HepG2 (cell line): ENCODE data around the gene WSCD2. TPM values are rescaled to one million over a fixed set of nuclear protein-coding genes. Genes with fewer than 3 reads are reported as not detected.

Source experiments
- ATAC-seq: fragments of 200-7000 bp; cut with Tn5 transposase; 3 replicates; pipeline ENCODE4 v1.9.1; 2020; ENCODE audit warnings: mild to moderate bottlenecking, moderate library complexity
- BruUV-seq: library from RNA; stranded (reverse); fragments of 400-500 nt; replicated peaks from 2 replicates; lab custom pipeline; 2021; lab: Mats Ljungman, UMichigan
- CTCF ChIA-PET: fragments of 300-600 bp; formaldehyde crosslinking; extraction: SDS; loops from one replicate; lab custom pipeline; 2021; ENCODE audit warnings: low total read pairs, inconsistent platforms, low intra/inter-chr PET ratio; lab: Yijun Ruan, JAX
- POLR2A ChIA-PET: fragments of 350-600 bp; sonication (Branson Sonifier 250); formaldehyde crosslinking; loops from one replicate; lab custom pipeline; 2020; ENCODE audit warnings: antibody characterized with exemption, inconsistent platforms; lab: Yijun Ruan, JAX
- DNase-seq: peaks from one replicate; pipeline ENCODE4 v3.0.0-alpha.2; 2015; ENCODE audit warnings: low spot score
- FAIRE-seq: peaks from 3 replicates; lab custom pipeline; 2011; peaks lifted over from hg19 to GRCh38; lab: Jason Lieb, UNC
- H2AFZ ChIP-seq: one replicate; pipeline ENCODE4 v1.6.1; 2011; ENCODE audit warnings: low read length, inconsistent platforms
- H3K27ac ChIP-seq: fragments of 300-600 bp; 3 replicates; pipeline ENCODE4 v1.8.0; 2011; ENCODE audit warnings: mixed run types, mild to moderate bottlenecking, mixed read lengths, low read length, inconsistent platforms; ENCODE audit not compliant: insufficient read depth; ENCODE audit errors: extremely low read length
- H3K27me3 ChIP-seq, 2 experiments: fragments of 200-600 bp in 1 of 2; 2 replicates in 1 of 2; 3 replicates in 1 of 2; pipeline versions ENCODE4 v1.6.0 to v1.8.0; 2011; ENCODE audit warnings: low read length in 2 of 2, mild to moderate bottlenecking in 2 of 2, moderate library complexity in 2 of 2, inconsistent platforms in 1 of 2; ENCODE audit not compliant: insufficient read depth in 2 of 2, control insufficient read depth in 1 of 2
- H3K36me3 ChIP-seq, 2 experiments: fragments of 200-600 bp in 1 of 2; replicated peaks in 1 of 2; 2 replicates in 1 of 2; 3 replicates in 1 of 2; pipeline versions ENCODE4 v1.5.1 to v1.8.0; 2011; ENCODE audit warnings: low read length in 2 of 2, inconsistent platforms in 1 of 2; ENCODE audit not compliant: insufficient read depth in 2 of 2, control insufficient read depth in 1 of 2
- H3K4me1 ChIP-seq: 2 replicates; pipeline ENCODE4 v1.5.1; 2012; ENCODE audit warnings: low read length, inconsistent platforms; ENCODE audit not compliant: insufficient read depth
- H3K4me2 ChIP-seq: 2 replicates; pipeline ENCODE4 v1.6.0; 2011; ENCODE audit warnings: low read depth, low read length, inconsistent platforms
- H3K4me3 ChIP-seq, 3 experiments: fragments of 200-600 bp in 1 of 3; sonication (generic), shearing (Covaris generic) in 1 of 3; replicated peaks in 1 of 3; 2 replicates each; pipeline ENCODE4 v1.5.1; 2011 to 2016; ENCODE audit warnings: low read length in 3 of 3, inconsistent platforms in 2 of 3, low read depth in 2 of 3, mild to moderate bottlenecking in 2 of 3, control low read depth in 1 of 3, mixed read lengths in 1 of 3; ENCODE audit not compliant: insufficient read depth in 1 of 3
- H3K79me2 ChIP-seq: one replicate; pipeline ENCODE4 v1.6.1; 2011; ENCODE audit warnings: low read length, inconsistent platforms; ENCODE audit not compliant: insufficient read depth
- H3K9ac ChIP-seq: 2 replicates; pipeline ENCODE4 v1.6.0; 2011; ENCODE audit warnings: mild to moderate bottlenecking, low read depth, low read length, inconsistent platforms; ENCODE audit not compliant: insufficient read depth
- H3K9me3 ChIP-seq: 2 replicates; pipeline ENCODE4 v1.5.1; 2012; ENCODE audit warnings: mild to moderate bottlenecking, low read length
- H4K20me1 ChIP-seq: 2 replicates; pipeline ENCODE4 v1.6.0; 2011; ENCODE audit warnings: inconsistent platforms, mild to moderate bottlenecking, low read length, moderate library complexity; ENCODE audit not compliant: insufficient read depth
- ADNP ChIP-seq: sonication (generic); formaldehyde crosslinking; IDR thresholded peaks from 2 replicates; pipeline ENCODE4 v1.4.0; 2020; ENCODE audit warnings: missing genetic modification reagents
- CCDC6 ChIP-seq: sonication (generic); formaldehyde crosslinking; IDR thresholded peaks from 2 replicates; pipeline ENCODE4 v1.8.1; 2022; ENCODE audit warnings: mild to moderate bottlenecking, missing genetic modification reagents, moderate library complexity
- MBD4 ChIP-seq: IDR thresholded peaks from 2 replicates; pipeline ENCODE4 v1.6.1; 2012; ENCODE audit warnings: low read length, inconsistent platforms, borderline replicate concordance
- PHF20 ChIP-seq: sonication (generic); formaldehyde crosslinking; IDR thresholded peaks from 2 replicates; pipeline ENCODE4 v1.5.0; 2020; ENCODE audit warnings: mild to moderate bottlenecking, missing genetic modification reagents
- PLRG1 ChIP-seq: fragments of 450-650 bp; conservative IDR thresholded peaks from 2 replicates; pipeline ENCODE4 v1.6.1; 2016
- PRPF4 ChIP-seq: fragments of 200-400 bp; formaldehyde crosslinking; IDR thresholded peaks from 2 replicates; pipeline ENCODE4 v1.6.1; 2016; ENCODE audit warnings: low read length, low read depth; ENCODE audit not compliant: poor library complexity, severe bottlenecking
- RFXAP ChIP-seq: sonication (generic); formaldehyde crosslinking; IDR thresholded peaks from 2 replicates; pipeline ENCODE4 v1.4.0; 2020; ENCODE audit warnings: missing genetic modification reagents, borderline replicate concordance
- RXRA ChIP-seq: sonication (generic); formaldehyde crosslinking; IDR thresholded peaks from 2 replicates; pipeline ENCODE4 v1.5.1; 2020; ENCODE audit warnings: missing genetic modification reagents
- SALL1 ChIP-seq: sonication (generic); formaldehyde crosslinking; IDR thresholded peaks from 2 replicates; pipeline ENCODE4 v1.8.0; 2022; ENCODE audit warnings: mild to moderate bottlenecking, missing genetic modification reagents
- USF2 ChIP-seq, 2 experiments: sonication (generic) in 1 of 2; formaldehyde crosslinking in 1 of 2; IDR thresholded peaks; 2 replicates each; pipeline versions ENCODE4 v1.5.1 to v1.6.1; 2011 to 2020; ENCODE audit warnings: borderline replicate concordance in 1 of 2, low read depth in 1 of 2, low read length in 1 of 2, mild to moderate bottlenecking in 1 of 2, missing genetic modification reagents in 1 of 2, moderate library complexity in 1 of 2
- YEATS4 ChIP-seq: sonication (generic); formaldehyde crosslinking; IDR thresholded peaks from 2 replicates; pipeline ENCODE4 v1.4.0; 2020; ENCODE audit warnings: missing genetic modification reagents, borderline replicate concordance
- ZBTB40 ChIP-seq, 2 experiments: fragments of 450-650 bp in 1 of 2; sonication (generic) in 1 of 2; formaldehyde crosslinking in 1 of 2; IDR thresholded peaks; 2 replicates each; pipeline versions ENCODE4 v1.6.1 to v1.8.0; 2016 to 2022; ENCODE audit warnings: antibody characterized with exemption in 1 of 2, mild to moderate bottlenecking in 1 of 2, missing genetic modification reagents in 1 of 2
- ZFP82 ChIP-seq: sonication (generic); formaldehyde crosslinking; IDR thresholded peaks from 2 replicates; pipeline ENCODE4 v1.5.1; 2020; ENCODE audit warnings: mild to moderate bottlenecking, missing genetic modification reagents, borderline replicate concordance
- ZNF615 ChIP-seq: sonication (generic); formaldehyde crosslinking; IDR thresholded peaks from 2 replicates; pipeline ENCODE4 v1.5.0; 2020; ENCODE audit warnings: mild to moderate bottlenecking, missing genetic modification reagents, borderline replicate concordance
- WGBS: methylation state at CpG from one replicate; pipeline ENCODE4 v1.1.6; 2017; ENCODE audit warnings: low lambda C conversion rate; 5-methylcytosine and 5-hydroxymethylcytosine counted together
- in situ Hi-C: cut with HindIII; loops from 2 replicates; pipeline ENCODE4 v1.10.0; 2017; ENCODE audit warnings: low pct_unique_long_range_greater_than_20kb; ENCODE audit not compliant: extremely low pct_ligation_motif_present
- intact Hi-C: fragments of 100-400 bp; cut with micrococcal nuclease; formaldehyde crosslinking; loops from one replicate; pipeline ENCODE4 v1.10.0; 2022; ENCODE audit not compliant: unreplicated experiment
- polyA plus RNA-seq, 8 experiments: library from polyadenylated mRNA; depleted of rRNA in 3 of 8; stranded (reverse) in 7 of 8; unstranded in 1 of 8; fragments of >200 nt; fragmentation: Illumina TruSeq in 4 of 8; extraction: Trizol in 4 of 8; gene quantifications; 2 replicates each; pipeline versions ENCODE4 v1.2.1 to v1.2.3, GENCODE V29; 2011 to 2016; ENCODE audit warnings: low read depth in 4 of 8, missing spikeins in 1 of 8, mixed read lengths in 1 of 8; ENCODE audit not compliant: insufficient read depth in 1 of 8
- total RNA-seq, 5 experiments: library from RNA; depleted of rRNA; stranded (reverse); fragments of >200 nt; fragmentation: Illumina TruSeq; extraction: Trizol; gene quantifications; 2 replicates each; pipeline ENCODE4 v1.2.3, GENCODE V29; 2016; ENCODE audit warnings: low read depth in 1 of 5

The WSCD2 gene
- total and polyA plus RNA-seq, 2 of the 13 experiments (the other 11 are each of a cell fraction or from before 2014, with no cell fraction given): not detected

GRCh38 chr12:108152170-108152538 is 23.1 kb downstream of the WSCD2 start:
- ATAC-seq (no peak), FAIRE-seq (no peak), DNase-seq (no peak)
- no peak overlapping the region for H3K9ac ChIP-seq
- in situ Hi-C loops (no loop called here), intact Hi-C loops (no loop called here)
- H3K36me3 ChIP-seq: no peaks in the 10 kb centered on the region
- no peaks in the 10 kb centered on the region for H3K4me1 ChIP-seq
- H2AFZ ChIP-seq: no peak overlapping the region
- no peaks in the 10 kb centered on the region for H4K20me1 ChIP-seq
- no peaks in the 10 kb centered on the region for H3K79me2 ChIP-seq
- H3K4me3 ChIP-seq: no peak overlapping the region
- no peaks in the 10 kb centered on the region for H3K9me3 ChIP-seq
- no peak overlapping the region for H3K27ac ChIP-seq
- 4% methylated on average over 3 of the region's 4 CpGs for WGBS
- BruUV-seq: no TSS peak
- H3K4me2 ChIP-seq: no peak overlapping the region
- ChIA-PET POLR2A (no interaction called here), CTCF (no interaction called here)
- H3K27me3 ChIP-seq: peaks cover 0 to 1% of the 10 kb centered on the region in 2 experiments; a peak in 3 of 5 replicates
- TF ChIP-seq PLRG1: no peak
- no peak for TF ChIP-seq YEATS4 (CRISPR knock-in tag)
- TF ChIP-seq PHF20: no peak
- no peak for TF ChIP-seq RFXAP
- no peak for TF ChIP-seq ZBTB40 (IDR thresholded peaks at IDR 0.05)
- no peak for TF ChIP-seq ZBTB40 (CRISPR knock-in tag; IDR thresholded peaks at IDR 0.05)
- TF ChIP-seq RXRA (CRISPR knock-in tag): no peak
- no peak for TF ChIP-seq ZNF615 (CRISPR knock-in tag)
- TF ChIP-seq USF2 (IDR thresholded peaks at IDR 0.05; ENCODE audit: low read depth, low read length): no peak
- no peak for TF ChIP-seq USF2 (CRISPR knock-in tag; IDR thresholded peaks at IDR 0.05; ENCODE audit: borderline replicate concordance)
- no peak for TF ChIP-seq ADNP (CRISPR knock-in tag)
- no peak for TF ChIP-seq PRPF4
- TF ChIP-seq MBD4: no peak
- no peak for TF ChIP-seq SALL1
- TF ChIP-seq ZFP82: no peak
- no peak for TF ChIP-seq CCDC6 (CRISPR knock-in tag)
